ENCODE data around the gene CELF2. TPM values are rescaled to one million over a fixed set of nuclear protein-coding genes. Genes with fewer than 3 reads are reported as not detected.

Gene CELF2
- total and polyA plus RNA-seq, 2 donors from 2014 or later = 1.7 to 39.2 TPM

GRCh38 chr10:11288302-11288701, 270.6 kb downstream of the CELF2 start:
- Histone ChIP-seq H3K9ac (ENCODE audit: low read length in 3 of 3) (no peak overlapping the region), H3K27ac (ENCODE audit: low read depth in 2 of 2, low read length in 2 of 2) (no peak overlapping the region), H3K4me3 (ENCODE audit: low read length in 3 of 3) (no peak overlapping the region), H3K4me1 (ENCODE audit: control insufficient read depth in 2 of 3, insufficient read depth in 2 of 3, low read depth in 1 of 3, low read length in 3 of 3) (no peaks in the 10 kb centered on the region), H3K9me3 (ENCODE audit: control insufficient read depth in 2 of 3, insufficient read depth in 1 of 3, low read length in 3 of 3) (no peaks in the 10 kb centered on the region), H3K36me3 (ENCODE audit: control insufficient read depth in 2 of 3, insufficient read depth in 3 of 3, low read length in 3 of 3) (no peaks in the 10 kb centered on the region), H3K27me3 (ENCODE audit: control insufficient read depth, insufficient read depth, low read length) (no peaks in the 10 kb centered on the region)
- FAIRE-seq (no peak), DNase-seq (no peak)
- intact Hi-C loops (cut with DNase I) = no loop called here
- no peak for TF ChIP-seq CTCF (IDR thresholded peaks at IDR 0.05; ENCODE audit: borderline replicate concordance, extremely low read depth, insufficient read depth)

GRCh38 chr10:11290156-11290890, 272.7 kb downstream of the CELF2 start:
- no peak overlapping the region for H3K9ac ChIP-seq (ENCODE audit: low read length in 3 of 3)
- intact Hi-C loops (cut with DNase I) = no loop called here
- no peak overlapping the region for H3K27ac ChIP-seq (ENCODE audit: low read depth in 2 of 2, low read length in 2 of 2)
- no peak for TF ChIP-seq CTCF (IDR thresholded peaks at IDR 0.05; ENCODE audit: borderline replicate concordance, extremely low read depth, insufficient read depth)
- no peaks in the 10 kb centered on the region for H3K9me3 ChIP-seq (ENCODE audit: control insufficient read depth in 2 of 3, insufficient read depth in 1 of 3, low read length in 3 of 3)
- no peaks in the 10 kb centered on the region for H3K27me3 ChIP-seq (ENCODE audit: control insufficient read depth, insufficient read depth, low read length)
- no peak overlapping the region for H3K4me3 ChIP-seq (ENCODE audit: low read length in 3 of 3)
- H3K36me3 ChIP-seq (ENCODE audit: control insufficient read depth in 2 of 3, insufficient read depth in 3 of 3, low read length in 3 of 3) = no peaks in the 10 kb centered on the region
- FAIRE-seq (no peak), DNase-seq (no peak)
- no peaks in the 10 kb centered on the region for H3K4me1 ChIP-seq (ENCODE audit: control insufficient read depth in 2 of 3, insufficient read depth in 2 of 3, low read depth in 1 of 3, low read length in 3 of 3)

- Histone ChIP-seq H3K9me3 (ENCODE audit: control insufficient read depth in 2 of 3, insufficient read depth in 1 of 3, low read length in 3 of 3) (no peaks in the 10 kb centered on the region), H3K4me3 (ENCODE audit: low read length in 3 of 3) (no peak overlapping the region), H3K27ac (ENCODE audit: low read depth in 2 of 2, low read length in 2 of 2) (no peak overlapping the region), H3K4me1 (ENCODE audit: control insufficient read depth in 2 of 3, insufficient read depth in 2 of 3, low read depth in 1 of 3, low read length in 3 of 3) (no peaks in the 10 kb centered on the region), H3K36me3 (ENCODE audit: control insufficient read depth in 2 of 3, insufficient read depth in 3 of 3, low read length in 3 of 3) (no peaks in the 10 kb centered on the region), H3K27me3 (ENCODE audit: control insufficient read depth, insufficient read depth, low read length) (no peaks in the 10 kb centered on the region), H3K9ac (ENCODE audit: low read length in 3 of 3) (no peak overlapping the region)
- no peak for DNase-seq
- no peak for TF ChIP-seq CTCF (IDR thresholded peaks at IDR 0.05; ENCODE audit: borderline replicate concordance, extremely low read depth, insufficient read depth)
- intact Hi-C loops (cut with DNase I) = no loop called here
- FAIRE-seq = no peak
Observed at GRCh38 chr10:11292576-11293302, 275.1 kb downstream of the CELF2 start.

All from kidney (tissue), 14 donors.